K562 (cell line): ENCODE measurements around the gene HRH1. TPM values are rescaled to one million over a fixed set of nuclear protein-coding genes. Genes with fewer than 3 reads are reported as not detected.
A peak's percentile ranks its signal among the peaks of the same experiment; 100 is the strongest.

Source experiments
- ARNT ChIP-seq, 2 experiments: fragments of 450-650 bp; IDR thresholded peaks; 2 replicates each; pipeline ENCODE4 v1.6.1; 2016; ENCODE audit warnings: mild to moderate bottlenecking in 1 of 2
- BACH1 ChIP-seq: fragments of 200-800 bp; sonication (Bioruptor generic); IDR thresholded peaks from 2 replicates; pipeline ENCODE4 v1.6.1; 2016; ENCODE audit warnings: missing genetic modification characterization, missing compliant biosample characterization
- CBFA2T2 ChIP-seq: fragments of 450-650 bp; conservative IDR thresholded peaks from 2 replicates; pipeline ENCODE4 v1.6.1; 2017; ENCODE audit warnings: mild to moderate bottlenecking
- COPS2 ChIP-seq: fragments of 450-650 bp; conservative IDR thresholded peaks from 2 replicates; pipeline ENCODE4 v1.6.1; 2016; ENCODE audit warnings: mild to moderate bottlenecking, moderate library complexity
- ETV5 ChIP-seq: sonication (generic); formaldehyde crosslinking; IDR thresholded peaks from 2 replicates; pipeline ENCODE4 v1.4.0; 2020; ENCODE audit warnings: low read depth, mild to moderate bottlenecking, missing genetic modification reagents
- HBP1 ChIP-seq: fragments of 450-650 bp; formaldehyde crosslinking; IDR thresholded peaks from 2 replicates; pipeline ENCODE4 v1.4.0; 2022; ENCODE audit warnings: missing genetic modification characterization
- MAFG ChIP-seq: fragments of 450-650 bp; conservative IDR thresholded peaks from 2 replicates; pipeline ENCODE4 v1.6.1; 2016; ENCODE audit warnings: missing genetic modification characterization, missing compliant biosample characterization
- MAZ ChIP-seq, 2 experiments: fragments of 450-650 bp in 1 of 2; sonication (generic) in 1 of 2; formaldehyde crosslinking; IDR thresholded peaks in 1 of 2; conservative IDR thresholded peaks in 1 of 2; 2 replicates each; pipeline versions ENCODE4 v1.4.0 to v1.5.0; 2020; ENCODE audit warnings: mild to moderate bottlenecking in 1 of 2, missing genetic modification reagents in 1 of 2
- MBD2 ChIP-seq: sonication (generic); IDR thresholded peaks from 2 replicates; pipeline ENCODE4 v1.6.1; 2016; ENCODE audit warnings: low read depth, borderline replicate concordance
- NRF1 ChIP-seq, 2 experiments: fragments of 450-650 bp; IDR thresholded peaks in 1 of 2; conservative IDR thresholded peaks in 1 of 2; 2 replicates each; pipeline ENCODE4 v1.6.1; 2014; ENCODE audit warnings: mild to moderate bottlenecking in 2 of 2
- SAFB ChIP-seq: fragments of 200-400 bp; formaldehyde crosslinking; IDR thresholded peaks from 2 replicates; pipeline ENCODE4 v1.6.1; 2017; ENCODE audit warnings: low read depth, low read length, borderline replicate concordance
- SMAD4 ChIP-seq: fragments of 250-450 bp; sonication (Bioruptor Pico); conservative IDR thresholded peaks from 2 replicates; pipeline ENCODE4 v1.8.0; 2021; ENCODE audit warnings: inconsistent platforms, mild to moderate bottlenecking, moderate library complexity
- SRF ChIP-seq, 2 experiments: fragments of 250-450, 450-650 bp in 1 of 2; sonication (Bioruptor Pico) in 1 of 2; sonication (generic) in 1 of 2; formaldehyde crosslinking; IDR thresholded peaks; 2 replicates each; pipeline versions ENCODE4 v1.5.0 to v1.5.1; 2020 to 2022; ENCODE audit warnings: mild to moderate bottlenecking in 1 of 2, missing genetic modification reagents in 1 of 2
- TAF1 ChIP-seq: IDR thresholded peaks from 2 replicates; pipeline ENCODE4 v1.6.1; 2011; ENCODE audit warnings: mild to moderate bottlenecking, low read length, moderate library complexity; ENCODE audit not compliant: insufficient read depth, control insufficient read depth, severe bottlenecking; ENCODE audit errors: extremely low read depth
- TSC22D4 ChIP-seq: fragments of 450-650 bp; IDR thresholded peaks from 2 replicates; pipeline ENCODE4 v1.6.1; 2016; ENCODE audit warnings: missing genetic modification characterization, missing biosample characterization, control low read depth
- ZNF146 ChIP-seq: IDR thresholded peaks from one replicate; pipeline ENCODE4 v1.6.1; 2018; ENCODE audit warnings: missing compliant biosample characterization; ENCODE audit not compliant: unreplicated experiment
- polyA plus RNA-seq, 8 experiments: library from polyadenylated mRNA; depleted of rRNA in 4 of 8; stranded (reverse) in 5 of 8; unstranded in 3 of 8; fragments of >200 nt; fragmentation: Nextera tagmentation in 2 of 8; fragmentation: Illumina TruSeq in 1 of 8; extraction: Ambion mirVana in 2 of 8; extraction: Trizol in 1 of 8; gene quantifications; 2 replicates each; pipeline versions ENCODE4 v1.2.1 to v1.2.3, GENCODE V29; 2011 to 2014; ENCODE audit warnings: inconsistent platforms in 1 of 8, missing spikeins in 1 of 8
- total RNA-seq, 7 experiments: library from RNA; depleted of rRNA in 6 of 7; stranded (reverse); fragments of >200 nt in 6 of 7; fragmentation: Illumina TruSeq in 2 of 7; extraction: Trizol in 2 of 7; gene quantifications; 2 replicates each; pipeline versions ENCODE4 v1.2.1 to v1.2.3, GENCODE V29; 2011 to 2021; ENCODE audit warnings: low replicate concordance in 1 of 7
- TF ChIP-seq, protein P1 (sequence below), 2 experiments: IDR thresholded peaks; 2 replicates each; pipeline ENCODE4 v1.6.1; 2011; ENCODE audit warnings: borderline replicate concordance in 1 of 2, control low read depth in 1 of 2, low read depth in 1 of 2, low read length in 1 of 2, mild to moderate bottlenecking in 1 of 2, mixed read lengths in 1 of 2, moderate library complexity in 1 of 2; ENCODE audit not compliant: insufficient read depth in 1 of 2, insufficient read length in 1 of 2, poor library complexity in 1 of 2, severe bottlenecking in 1 of 2; ENCODE audit errors: extremely low read depth in 1 of 2
- TF ChIP-seq, protein P2 (sequence below): IDR thresholded peaks from 3 replicates; pipeline ENCODE4 v1.6.1; 2011; ENCODE audit warnings: borderline replicate concordance, mild to moderate bottlenecking; ENCODE audit not compliant: insufficient read length, insufficient read depth
- TF ChIP-seq, protein P3 (sequence below): sonication (generic); formaldehyde crosslinking; IDR thresholded peaks from 2 replicates; pipeline ENCODE4 v1.8.0; 2022; ENCODE audit warnings: mild to moderate bottlenecking, missing genetic modification reagents, borderline replicate concordance

HRH1 gene
- total and polyA plus RNA-seq, 9 of the 15 experiments (the other 6 are each of a cell fraction or from before 2014, with no cell fraction given) = 0.03 to 0.15 (median 0.06) TPM; not detected in 1

GRCh38 chr3:11288786-11289637, 134.7 kb downstream of the HRH1 start (continued):
- TF ChIP-seq, protein P1, sequence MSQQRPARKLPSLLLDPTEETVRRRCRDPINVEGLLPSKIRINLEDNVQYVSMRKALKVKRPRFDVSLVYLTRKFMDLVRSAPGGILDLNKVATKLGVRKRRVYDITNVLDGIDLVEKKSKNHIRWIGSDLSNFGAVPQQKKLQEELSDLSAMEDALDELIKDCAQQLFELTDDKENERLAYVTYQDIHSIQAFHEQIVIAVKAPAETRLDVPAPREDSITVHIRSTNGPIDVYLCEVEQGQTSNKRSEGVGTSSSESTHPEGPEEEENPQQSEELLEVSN (IDR thresholded peaks at IDR 0.05; ENCODE audit: borderline replicate concordance in 1 of 2, extremely low read depth in 1 of 2, insufficient read depth in 1 of 2, insufficient read length in 1 of 2, low read depth in 1 of 2, low read length in 1 of 2, poor library complexity in 1 of 2, severe bottlenecking in 1 of 2) = no peak
- TF ChIP-seq BACH1 (tag) (no peak), CBFA2T2 (peak; percentile 55), TSC22D4 (tag) (no peak), SRF (CRISPR knock-in tag; IDR thresholded peaks at IDR 0.05) (no peak), MBD2 (peak; percentile 37; the same call in 1 of the 2 replicates), NRF1 (conservative IDR thresholded peaks at IDR 0.05 in 1 of 2, IDR thresholded peaks at IDR 0.05 in 1 of 2) (no peak), SMAD4 (peak; percentile 29; the same call in 1 of the 2 replicates), ARNT (IDR thresholded peaks at IDR 0.05) (no peak; a peak in 1 of 4 replicates), MAZ (CRISPR knock-in tag; conservative IDR thresholded peaks at IDR 0.05 in 1 of 2, IDR thresholded peaks at IDR 0.05 in 1 of 2) (peak; percentile 15 to 40; a peak in 1 of 4 replicates), HBP1 (CRISPR knock-in tag) (no peak), ZNF146 (CRISPR knock-in tag) (no peak), ETV5 (CRISPR knock-in tag) (no peak), SAFB (no peak), MAFG (tag) (peak; percentile 30; the same call in 1 of the 2 replicates), COPS2 (no peak), TAF1 (no peak)
- TF ChIP-seq, protein P2, sequence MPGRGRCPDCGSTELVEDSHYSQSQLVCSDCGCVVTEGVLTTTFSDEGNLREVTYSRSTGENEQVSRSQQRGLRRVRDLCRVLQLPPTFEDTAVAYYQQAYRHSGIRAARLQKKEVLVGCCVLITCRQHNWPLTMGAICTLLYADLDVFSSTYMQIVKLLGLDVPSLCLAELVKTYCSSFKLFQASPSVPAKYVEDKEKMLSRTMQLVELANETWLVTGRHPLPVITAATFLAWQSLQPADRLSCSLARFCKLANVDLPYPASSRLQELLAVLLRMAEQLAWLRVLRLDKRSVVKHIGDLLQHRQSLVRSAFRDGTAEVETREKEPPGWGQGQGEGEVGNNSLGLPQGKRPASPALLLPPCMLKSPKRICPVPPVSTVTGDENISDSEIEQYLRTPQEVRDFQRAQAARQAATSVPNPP = no peak
- TF ChIP-seq, protein P3, sequence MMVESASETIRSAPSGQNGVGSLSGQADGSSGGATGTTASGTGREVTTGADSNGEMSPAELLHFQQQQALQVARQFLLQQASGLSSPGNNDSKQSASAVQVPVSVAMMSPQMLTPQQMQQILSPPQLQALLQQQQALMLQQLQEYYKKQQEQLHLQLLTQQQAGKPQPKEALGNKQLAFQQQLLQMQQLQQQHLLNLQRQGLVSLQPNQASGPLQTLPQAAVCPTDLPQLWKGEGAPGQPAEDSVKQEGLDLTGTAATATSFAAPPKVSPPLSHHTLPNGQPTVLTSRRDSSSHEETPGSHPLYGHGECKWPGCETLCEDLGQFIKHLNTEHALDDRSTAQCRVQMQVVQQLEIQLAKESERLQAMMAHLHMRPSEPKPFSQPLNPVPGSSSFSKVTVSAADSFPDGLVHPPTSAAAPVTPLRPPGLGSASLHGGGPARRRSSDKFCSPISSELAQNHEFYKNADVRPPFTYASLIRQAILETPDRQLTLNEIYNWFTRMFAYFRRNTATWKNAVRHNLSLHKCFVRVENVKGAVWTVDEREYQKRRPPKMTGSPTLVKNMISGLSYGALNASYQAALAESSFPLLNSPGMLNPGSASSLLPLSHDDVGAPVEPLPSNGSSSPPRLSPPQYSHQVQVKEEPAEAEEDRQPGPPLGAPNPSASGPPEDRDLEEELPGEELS (CRISPR knock-in tag) = no peak
